Esophagus (tissue), 2 donors: ENCODE data around the gene ARMH3. TPM values are rescaled to one million over a fixed set of nuclear protein-coding genes. Genes with fewer than 3 reads are reported as not detected.

Experiments used
- H3K27ac ChIP-seq, 2 donors: one replicate each; pipeline ENCODE4 v1.5.1; 2013; ENCODE audit warnings: low read depth in 2 of 2, mild to moderate bottlenecking in 2 of 2, inconsistent platforms in 1 of 2, low read length in 1 of 2, moderate library complexity in 1 of 2
- H3K27me3 ChIP-seq, 2 donors: one replicate each; pipeline ENCODE4 v1.6.1; 2013; ENCODE audit warnings: low read length in 2 of 2, control low read depth in 1 of 2, mild to moderate bottlenecking in 1 of 2; ENCODE audit not compliant: insufficient read depth in 2 of 2, control insufficient read depth in 1 of 2
- H3K36me3 ChIP-seq, 2 donors: one replicate each; pipeline ENCODE4 v1.6.1; 2013; ENCODE audit warnings: low read length in 1 of 2; ENCODE audit not compliant: control insufficient read depth in 2 of 2, insufficient read depth in 2 of 2
- H3K4me1 ChIP-seq, 2 donors: one replicate each; pipeline ENCODE4 v1.6.1; 2013; ENCODE audit warnings: low read length in 1 of 2; ENCODE audit not compliant: control insufficient read depth in 2 of 2, insufficient read depth in 2 of 2
- H3K4me3 ChIP-seq, 2 donors: one replicate each; pipeline ENCODE4 v1.5.1; 2013; ENCODE audit warnings: low read length in 2 of 2, mild to moderate bottlenecking in 2 of 2, low read depth in 1 of 2, moderate library complexity in 1 of 2
- H3K9me3 ChIP-seq, 2 donors: one replicate each; pipeline ENCODE4 v1.6.1; 2013; ENCODE audit warnings: mild to moderate bottlenecking in 2 of 2, low read depth in 1 of 2, low read length in 1 of 2, moderate library complexity in 1 of 2; ENCODE audit not compliant: control insufficient read depth in 2 of 2, insufficient read depth in 1 of 2
- WGBS, 2 donors: extraction: QIAGEN DNeasy Blood & Tissue Kit; methylation state at CpG; one replicate each; pipeline ENCODE4 v1.1.7; 2013; 5-methylcytosine and 5-hydroxymethylcytosine counted together
- polyA plus RNA-seq, 2 donors: library from polyadenylated mRNA; stranded (reverse); fragments of 200-250 nt; gene quantifications; one replicate each; pipeline ENCODE4 v1.2.3, GENCODE V29; 2013
- donor health status: healthy with polysubstance abuse.
- donor health status: Bipolar disorder and iron deficiency.

ARMH3 gene
- polyA plus RNA-seq, 2 donors, result 13.1 to 16.3 TPM

GRCh38 chr10:101894742-101895141, 161.2 kb downstream of the ARMH3 start:
- no peaks in the 10 kb centered on the region for H3K9me3 ChIP-seq
- H3K4me1 ChIP-seq, result peaks cover 0 to 2% of the 10 kb centered on the region in 2 donors
- no peak overlapping the region for H3K4me3 ChIP-seq
- H3K27ac ChIP-seq, result no peak overlapping the region
- WGBS, 2 donors, result 82 to 91% methylated on average over 3 of the region's 3 CpGs
- no peaks in the 10 kb centered on the region for H3K36me3 ChIP-seq
- no peaks in the 10 kb centered on the region for H3K27me3 ChIP-seq

- no peaks in the 10 kb centered on the region for H3K27me3 ChIP-seq
Observed at GRCh38 chr10:101894266-101894665, 161.7 kb downstream of the ARMH3 start.

GRCh38 chr10:101893510-101894120, 162.4 kb downstream of the ARMH3 start:
- Histone ChIP-seq H3K36me3 (no peaks in the 10 kb centered on the region), H3K4me3 (no peak overlapping the region), H3K9me3 (no peaks in the 10 kb centered on the region), H3K27me3 (no peaks in the 10 kb centered on the region), H3K27ac (no peak overlapping the region), H3K4me1 (peaks cover 0 to 2% of the 10 kb centered on the region in 2 donors)
- 91 to 92% methylated on average over 1 of the region's 1 CpG for WGBS, 2 donors

More at GRCh38 chr10:101894266-101894665, 161.7 kb downstream of the ARMH3 start:
- no peak overlapping the region for H3K27ac ChIP-seq
- H3K36me3 ChIP-seq, result no peaks in the 10 kb centered on the region
- H3K9me3 ChIP-seq, result no peaks in the 10 kb centered on the region
- peaks cover 0 to 2% of the 10 kb centered on the region in 2 donors for H3K4me1 ChIP-seq
- 90 to 92% methylated on average over 6 of the region's 6 CpGs for WGBS, 2 donors
- no peak overlapping the region for H3K4me3 ChIP-seq

GRCh38 chr10:101892782-101893391, 163.1 kb downstream of the ARMH3 start:
- Histone ChIP-seq H3K27me3 (no peaks in the 10 kb centered on the region), H3K36me3 (no peaks in the 10 kb centered on the region), H3K4me3 (no peak overlapping the region), H3K9me3 (no peaks in the 10 kb centered on the region), H3K27ac (no peak overlapping the region), H3K4me1 (peaks cover 0 to 2% of the 10 kb centered on the region in 2 donors)
- WGBS, 2 donors, result 78 to 79% methylated on average over 4 of the region's 4 CpGs

GRCh38 chr10:101889256-101890210, 166.4 kb downstream of the ARMH3 start:
- Histone ChIP-seq H3K27me3 (no peaks in the 10 kb centered on the region), H3K27ac (no peak overlapping the region), H3K36me3 (no peaks in the 10 kb centered on the region), H3K9me3 (no peaks in the 10 kb centered on the region), H3K4me3 (no peak overlapping the region), H3K4me1 (no peaks in the 10 kb centered on the region)
- 62 to 69% methylated on average over 5 of the region's 5 CpGs for WGBS, 2 donors

- no peaks in the 10 kb centered on the region for H3K4me1 ChIP-seq
- no peaks in the 10 kb centered on the region for H3K9me3 ChIP-seq
- H3K27me3 ChIP-seq, result no peaks in the 10 kb centered on the region
- WGBS, 2 donors, result 88% methylated on average over 2 of the region's 2 CpGs
- no peak overlapping the region for H3K4me3 ChIP-seq
- no peak overlapping the region for H3K27ac ChIP-seq
- H3K36me3 ChIP-seq, result no peaks in the 10 kb centered on the region
Observed at GRCh38 chr10:101888251-101888949, 167.6 kb downstream of the ARMH3 start.

- no peaks in the 10 kb centered on the region for H3K27me3 ChIP-seq
- H3K4me1 ChIP-seq, result no peaks in the 10 kb centered on the region
- no peak overlapping the region for H3K4me3 ChIP-seq
- no peaks in the 10 kb centered on the region for H3K9me3 ChIP-seq
- no peaks in the 10 kb centered on the region for H3K36me3 ChIP-seq
- no peak overlapping the region for H3K27ac ChIP-seq
- WGBS, 2 donors, result 81 to 89% methylated on average over 5 of the region's 5 CpGs
Observed at GRCh38 chr10:101887775-101888174, 168.2 kb downstream of the ARMH3 start.

GRCh38 chr10:101886521-101887312, 169.3 kb downstream of the ARMH3 start:
- H3K4me1 ChIP-seq, result no peaks in the 10 kb centered on the region
- H3K36me3 ChIP-seq, result no peaks in the 10 kb centered on the region
- H3K9me3 ChIP-seq, result no peaks in the 10 kb centered on the region
- H3K27me3 ChIP-seq, result no peaks in the 10 kb centered on the region
- no peak overlapping the region for H3K4me3 ChIP-seq
- WGBS, 2 donors, result 90 to 97% methylated on average over 1 of the region's 1 CpG
- no peak overlapping the region for H3K27ac ChIP-seq
